ENCODE measurements around the gene SLC9A1.

GRCh38 chr1:27071049-27071416 is 83.9 kb downstream of the SLC9A1 start:
- TF ChIP-seq EZH2 (IDR thresholded peaks at IDR 0.05; ENCODE audit: insufficient read depth, poor library complexity, severe bottlenecking) = no peak
- no peak for TF ChIP-seq EZH2phosphoT487 (IDR thresholded peaks at IDR 0.05; ENCODE audit: insufficient read depth, low read depth)

All from GM23248 (cell line).